Measurements from ENCODE around the gene FYB1. TPM values are rescaled to one million over a fixed set of nuclear protein-coding genes. Genes with fewer than 3 reads are reported as not detected.

The FYB1 gene
- total RNA-seq, 1 experiment from 2014 or later: not detected

DNA sequence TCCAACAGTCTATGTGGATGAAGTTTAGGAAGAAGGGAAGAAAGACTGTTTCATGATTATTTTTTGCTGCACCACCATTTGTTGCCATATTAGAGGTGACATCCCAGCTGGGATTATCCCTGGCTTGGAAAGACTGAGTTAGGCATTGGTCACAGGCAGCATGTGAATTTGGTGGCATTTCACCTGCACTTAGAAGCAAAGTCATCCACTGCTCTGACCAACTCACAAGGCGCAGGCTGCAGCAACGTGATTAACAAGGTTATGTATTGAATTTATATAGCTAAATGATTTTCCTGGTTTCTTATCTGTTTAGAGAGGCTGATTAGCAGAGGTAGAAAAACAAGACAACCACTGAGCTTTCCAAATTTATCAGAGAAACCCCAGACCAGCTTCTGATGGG lies 2.7 kb downstream of the FYB1 start:
- DNase-seq (ENCODE audit: low spot score): no peak
- POLR2A ChIA-PET (ENCODE audit: low non-redundant PET): no interaction called here
- intact Hi-C loops (cut with micrococcal nuclease; ENCODE audit: unreplicated experiment): loop anchor here (1.0 to 5.0 kb wide), 4 partner anchors 66 to 354 kb away; no protein-coding TSS in a partner anchor
- H3K27me3 ChIP-seq (replicated peaks; ENCODE audit: insufficient read depth, low read depth, low read length, poor library complexity): no peaks in the 10 kb centered on the region
- no peaks in the 10 kb centered on the region for H3K36me3 ChIP-seq (ENCODE audit: insufficient read depth, low read length, poor library complexity, severe bottlenecking)
- TF ChIP-seq, protein P1, sequence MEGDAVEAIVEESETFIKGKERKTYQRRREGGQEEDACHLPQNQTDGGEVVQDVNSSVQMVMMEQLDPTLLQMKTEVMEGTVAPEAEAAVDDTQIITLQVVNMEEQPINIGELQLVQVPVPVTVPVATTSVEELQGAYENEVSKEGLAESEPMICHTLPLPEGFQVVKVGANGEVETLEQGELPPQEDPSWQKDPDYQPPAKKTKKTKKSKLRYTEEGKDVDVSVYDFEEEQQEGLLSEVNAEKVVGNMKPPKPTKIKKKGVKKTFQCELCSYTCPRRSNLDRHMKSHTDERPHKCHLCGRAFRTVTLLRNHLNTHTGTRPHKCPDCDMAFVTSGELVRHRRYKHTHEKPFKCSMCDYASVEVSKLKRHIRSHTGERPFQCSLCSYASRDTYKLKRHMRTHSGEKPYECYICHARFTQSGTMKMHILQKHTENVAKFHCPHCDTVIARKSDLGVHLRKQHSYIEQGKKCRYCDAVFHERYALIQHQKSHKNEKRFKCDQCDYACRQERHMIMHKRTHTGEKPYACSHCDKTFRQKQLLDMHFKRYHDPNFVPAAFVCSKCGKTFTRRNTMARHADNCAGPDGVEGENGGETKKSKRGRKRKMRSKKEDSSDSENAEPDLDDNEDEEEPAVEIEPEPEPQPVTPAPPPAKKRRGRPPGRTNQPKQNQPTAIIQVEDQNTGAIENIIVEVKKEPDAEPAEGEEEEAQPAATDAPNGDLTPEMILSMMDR (conservative IDR thresholded peaks at IDR 0.05; ENCODE audit: low read depth, low read length): no peak
- no peaks in the 10 kb centered on the region for H3K4me1 ChIP-seq (ENCODE audit: insufficient read depth, low read length, poor library complexity, severe bottlenecking)
- no TSS peak for BruUV-seq (replicated peaks)
- no peak overlapping the region for H3K4me3 ChIP-seq (ENCODE audit: low read depth, low read length, poor library complexity, severe bottlenecking)
- no peak overlapping the region for H3K27ac ChIP-seq (ENCODE audit: low read depth, low read length, poor library complexity, severe bottlenecking)
- H3K9me3 ChIP-seq (ENCODE audit: low read depth, low read length, poor library complexity, severe bottlenecking): no peaks in the 10 kb centered on the region
- CTCF ChIA-PET: interaction anchor here (1.7 kb wide), 2 partner anchors 160 to 355 kb away, joined by 7 to 9 read pairs; no protein-coding TSS in a partner anchor

GRCh38 chr5:39215857-39216256 lies 3.5 kb downstream of the FYB1 start:
- Histone ChIP-seq H3K9me3 (ENCODE audit: low read depth, low read length, poor library complexity, severe bottlenecking) (no peaks in the 10 kb centered on the region), H3K27me3 (replicated peaks; ENCODE audit: insufficient read depth, low read depth, low read length, poor library complexity) (no peaks in the 10 kb centered on the region), H3K36me3 (ENCODE audit: insufficient read depth, low read length, poor library complexity, severe bottlenecking) (no peaks in the 10 kb centered on the region), H3K27ac (ENCODE audit: low read depth, low read length, poor library complexity, severe bottlenecking) (no peak overlapping the region), H3K4me1 (ENCODE audit: insufficient read depth, low read length, poor library complexity, severe bottlenecking) (no peaks in the 10 kb centered on the region), H3K4me3 (ENCODE audit: low read depth, low read length, poor library complexity, severe bottlenecking) (no peak overlapping the region)
- ChIA-PET CTCF (no interaction called here), POLR2A (ENCODE audit: low non-redundant PET) (no interaction called here)
- no TSS peak for BruUV-seq (replicated peaks)
- intact Hi-C loops (cut with micrococcal nuclease; ENCODE audit: unreplicated experiment): loop anchor here (5.0 kb wide), 2 partner anchors 66 to 156 kb away; no protein-coding TSS in a partner anchor
- no peak for TF ChIP-seq EZH2 (IDR thresholded peaks at IDR 0.05; ENCODE audit: borderline replicate concordance, low read depth, low read length, poor library complexity, severe bottlenecking)
- TF ChIP-seq, protein P1 (conservative IDR thresholded peaks at IDR 0.05; ENCODE audit: low read depth, low read length): no peak
- no peak for DNase-seq (ENCODE audit: low spot score)

GRCh38 chr5:39214912-39215709 lies 4.3 kb downstream of the FYB1 start:
- no peaks in the 10 kb centered on the region for H3K36me3 ChIP-seq (ENCODE audit: insufficient read depth, low read length, poor library complexity, severe bottlenecking)
- ChIA-PET POLR2A (ENCODE audit: low non-redundant PET) (no interaction called here), CTCF (no interaction called here)
- H3K4me3 ChIP-seq (ENCODE audit: low read depth, low read length, poor library complexity, severe bottlenecking): no peak overlapping the region
- TF ChIP-seq, protein P1 (conservative IDR thresholded peaks at IDR 0.05; ENCODE audit: low read depth, low read length): no peak
- no peak for TF ChIP-seq EZH2 (IDR thresholded peaks at IDR 0.05; ENCODE audit: borderline replicate concordance, low read depth, low read length, poor library complexity, severe bottlenecking)
- H3K9me3 ChIP-seq (ENCODE audit: low read depth, low read length, poor library complexity, severe bottlenecking): no peaks in the 10 kb centered on the region
- H3K27me3 ChIP-seq (replicated peaks; ENCODE audit: insufficient read depth, low read depth, low read length, poor library complexity): no peaks in the 10 kb centered on the region
- no peaks in the 10 kb centered on the region for H3K4me1 ChIP-seq (ENCODE audit: insufficient read depth, low read length, poor library complexity, severe bottlenecking)
- no TSS peak for BruUV-seq (replicated peaks)
- no peak for DNase-seq (ENCODE audit: low spot score)
- intact Hi-C loops (cut with micrococcal nuclease; ENCODE audit: unreplicated experiment): loop anchor here (5.0 kb wide), 2 partner anchors 67 to 157 kb away; no protein-coding TSS in a partner anchor
- H3K27ac ChIP-seq (ENCODE audit: low read depth, low read length, poor library complexity, severe bottlenecking): no peak overlapping the region

Measured in A673 (cell line).